ENCODE measurements around the gene FN1. TPM values are rescaled to one million over a fixed set of nuclear protein-coding genes. Genes with fewer than 3 reads are reported as not detected.
"Not testable (repeated sequence)": the region's sequence is repeated elsewhere in the genome, so short reads cannot be mapped to it uniquely, and the experiment has no call there.

FN1 gene
- total and polyA plus RNA-seq, 4 donors, result 339 to 1,753 (median 934) TPM

GRCh38 chr2:215361211-215361875 is 74.5 kb downstream of the FN1 start:
- Histone ChIP-seq H3K27ac (ENCODE audit: low read depth in 1 of 2, low read length in 1 of 2) (no peak overlapping the region), H3K4me1 (ENCODE audit: control insufficient read depth in 5 of 5, insufficient read depth in 5 of 5, low read length in 5 of 5) (no peaks in the 10 kb centered on the region), H3K9ac (ENCODE audit: insufficient read depth in 1 of 2, low read length in 2 of 2) (no peak overlapping the region), H3K9me3 (ENCODE audit: control insufficient read depth in 4 of 4, insufficient read depth in 3 of 4, low read length in 3 of 4) (no peaks in the 10 kb centered on the region), H3K27me3 (ENCODE audit: control insufficient read depth in 3 of 3, insufficient read depth in 3 of 3, low read length in 2 of 3) (no peaks in the 10 kb centered on the region), H3K4me3 (no peak overlapping the region), H3K36me3 (ENCODE audit: control insufficient read depth in 4 of 4, insufficient read depth in 4 of 4, low read length in 4 of 4) (peaks cover 8 to 50% (median 23%) of the 10 kb centered on the region in 4 donors)
- no peak for TF ChIP-seq CTCF (IDR thresholded peaks at IDR 0.05; ENCODE audit: control extremely low read depth, extremely low read depth)
- no peak for ATAC-seq (ENCODE audit: insufficient read depth, low FRiP score)
- DNase-seq, result no peak
- WGBS, 2 donors, result 91 to 95% methylated on average over 4 of the region's 4 CpGs

GRCh38 chr2:215360596-215360995 is 75.3 kb downstream of the FN1 start:
- no peaks in the 10 kb centered on the region for H3K4me1 ChIP-seq (ENCODE audit: control insufficient read depth in 5 of 5, insufficient read depth in 5 of 5, low read length in 5 of 5)
- WGBS, 2 donors, result 88 to 94% methylated on average over 2 of the region's 2 CpGs

GRCh38 chr2:215360059-215360458 is 75.8 kb downstream of the FN1 start:
- not testable (repeated sequence) for H3K9me3 ChIP-seq (ENCODE audit: control insufficient read depth in 4 of 4, insufficient read depth in 3 of 4, low read length in 3 of 4); H3K9ac ChIP-seq (ENCODE audit: insufficient read depth in 1 of 2, low read length in 2 of 2); DNase-seq; ATAC-seq (ENCODE audit: insufficient read depth, low FRiP score); H3K4me3 ChIP-seq; H3K4me1 ChIP-seq (ENCODE audit: control insufficient read depth in 5 of 5, insufficient read depth in 5 of 5, low read length in 5 of 5); H3K27ac ChIP-seq (ENCODE audit: low read depth in 1 of 2, low read length in 1 of 2); H3K27me3 ChIP-seq (ENCODE audit: control insufficient read depth in 3 of 3, insufficient read depth in 3 of 3, low read length in 2 of 3)
- 97 to 100% methylated on average over 3 of the region's 3 CpGs for WGBS, 2 donors
- H3K36me3 ChIP-seq (ENCODE audit: control insufficient read depth in 4 of 4, insufficient read depth in 4 of 4, low read length in 4 of 4), result peaks cover 5 to 38% (median 20%) of the 10 kb centered on the region in 4 donors

More at GRCh38 chr2:215360596-215360995, 75.3 kb downstream of the FN1 start:
- no peak for ATAC-seq (ENCODE audit: insufficient read depth, low FRiP score)
- Histone ChIP-seq H3K9me3 (ENCODE audit: control insufficient read depth in 4 of 4, insufficient read depth in 3 of 4, low read length in 3 of 4) (no peaks in the 10 kb centered on the region), H3K4me3 (no peak overlapping the region), H3K36me3 (ENCODE audit: control insufficient read depth in 4 of 4, insufficient read depth in 4 of 4, low read length in 4 of 4) (peaks cover 8 to 43% (median 23%) of the 10 kb centered on the region in 4 donors), H3K27me3 (ENCODE audit: control insufficient read depth in 3 of 3, insufficient read depth in 3 of 3, low read length in 2 of 3) (no peaks in the 10 kb centered on the region), H3K9ac (ENCODE audit: insufficient read depth in 1 of 2, low read length in 2 of 2) (no peak overlapping the region), H3K27ac (ENCODE audit: low read depth in 1 of 2, low read length in 1 of 2) (no peak overlapping the region)
- DNase-seq, result no peak
- TF ChIP-seq CTCF (IDR thresholded peaks at IDR 0.05; ENCODE audit: control extremely low read depth, extremely low read depth), result no peak

- no peak for ATAC-seq (ENCODE audit: insufficient read depth, low FRiP score)
- H3K9me3 ChIP-seq (ENCODE audit: control insufficient read depth in 4 of 4, insufficient read depth in 3 of 4, low read length in 3 of 4), result no peaks in the 10 kb centered on the region
- no peak overlapping the region for H3K9ac ChIP-seq (ENCODE audit: insufficient read depth in 1 of 2, low read length in 2 of 2)
- H3K36me3 ChIP-seq (ENCODE audit: control insufficient read depth in 4 of 4, insufficient read depth in 4 of 4, low read length in 4 of 4), result peaks cover 2 to 33% (median 16%) of the 10 kb centered on the region in 4 donors
- no peak for TF ChIP-seq CTCF (IDR thresholded peaks at IDR 0.05; ENCODE audit: control extremely low read depth, extremely low read depth)
- H3K27me3 ChIP-seq (ENCODE audit: control insufficient read depth in 3 of 3, insufficient read depth in 3 of 3, low read length in 2 of 3), result no peaks in the 10 kb centered on the region
- DNase-seq, result no peak
- H3K4me3 ChIP-seq, result no peak overlapping the region
- peaks cover 0 to 4% (median 0%) of the 10 kb centered on the region in 5 donors for H3K4me1 ChIP-seq (ENCODE audit: control insufficient read depth in 5 of 5, insufficient read depth in 5 of 5, low read length in 5 of 5)
- WGBS, 2 donors, result 100% methylated on average over 1 of the region's 1 CpG
- H3K27ac ChIP-seq (ENCODE audit: low read depth in 1 of 2, low read length in 1 of 2), result no peak overlapping the region
Observed at GRCh38 chr2:215359576-215359922, 76.3 kb downstream of the FN1 start.
